Right lobe of liver (tissue), 4 donors: ENCODE data around the gene IL17F.

Experiments
- CTCF ChIP-seq, 4 donors: fragments of 200-600 bp in 3 of 4; fragments of 450-650 bp in 1 of 4; IDR thresholded peaks; one replicate each; pipeline versions ENCODE4 v1.5.1 to v1.8.0; 2016 to 2022; ENCODE audit warnings: antibody characterized with exemption in 4 of 4, mild to moderate bottlenecking in 2 of 4
- POLR2A ChIP-seq: fragments of 450-650 bp; IDR thresholded peaks from one replicate; pipeline ENCODE4 v1.6.1; 2017; ENCODE audit warnings: antibody characterized with exemption, mild to moderate bottlenecking
- donor health status: DM: no; HTN: no; CAD: no.
- donor health status: DM: no; HTN: no; CAD: no.
- donor health status: DM: no; HTN: yes; CAD: no.

- TF ChIP-seq CTCF (IDR thresholded peaks at IDR 0.05) (peak; percentile 84 to 98 (median 94)), POLR2A (no peak)
Observed at GRCh38 chr6:52263709-52264540, 19.6 kb upstream of the IL17F start.
